Measurements from ENCODE around the gene LYZ. TPM values are rescaled to one million over a fixed set of nuclear protein-coding genes. Genes with fewer than 3 reads are reported as not detected.
"Not testable (repeated sequence)": the region's sequence is repeated elsewhere in the genome, so short reads cannot be mapped to it uniquely, and the experiment has no call there.

LYZ gene
- total RNA-seq (2014; rRNA removed; shearing (Covaris generic)): 0.10 TPM in 1 of 2 replicates, not detected in the other

GRCh38 chr12:69348162-69348938 lies at the start of gene LYZ:
Gene LYZ (plus strand): TSS chr12:69348381. CDS start chr12:69348409, 28 bp downstream.
- Histone ChIP-seq H3K9me3 (replicated peaks) (no peaks in the 10 kb centered on the region), H3K36me3 (no peaks in the 10 kb centered on the region), H3K27me3 (no peaks in the 10 kb centered on the region), H3K4me1 (no peaks in the 10 kb centered on the region), H3K27ac (no peak within 1 kb of the TSS), H3K4me3 (no peak within 1 kb of the TSS)
- DNase-seq: no peak

GRCh38 chr12:69298947-69299346 lies 49.2 kb upstream of the LYZ start:
- no peaks in the 10 kb centered on the region for H3K27me3 ChIP-seq
- H3K9me3 ChIP-seq (replicated peaks): no peaks in the 10 kb centered on the region
- DNase-seq: no peak
- no peaks in the 10 kb centered on the region for H3K4me1 ChIP-seq
- H3K4me3 ChIP-seq: no peak overlapping the region
- H3K36me3 ChIP-seq: no peaks in the 10 kb centered on the region
- H3K27ac ChIP-seq: no peak overlapping the region

GRCh38 chr12:69304284-69304683 lies 43.9 kb upstream of the LYZ start:
- no peaks in the 10 kb centered on the region; the same call in 1 of the 2 replicates for H3K9me3 ChIP-seq (replicated peaks)
- H3K4me1 ChIP-seq: no peaks in the 10 kb centered on the region
- H3K36me3 ChIP-seq: no peaks in the 10 kb centered on the region
- H3K27me3 ChIP-seq: no peaks in the 10 kb centered on the region
- H3K4me3 ChIP-seq: no peak overlapping the region
- H3K27ac ChIP-seq: no peak overlapping the region
- DNase-seq: no peak

GRCh38 chr12:69309461-69309860 lies 38.7 kb upstream of the LYZ start:
- H3K4me3 ChIP-seq: no peak overlapping the region
- no peaks in the 10 kb centered on the region for H3K27me3 ChIP-seq
- no peak for DNase-seq
- H3K9me3 ChIP-seq (replicated peaks): no peaks in the 10 kb centered on the region; the same call in 1 of the 2 replicates
- H3K27ac ChIP-seq: no peak overlapping the region
- no peaks in the 10 kb centered on the region for H3K4me1 ChIP-seq
- no peaks in the 10 kb centered on the region for H3K36me3 ChIP-seq

GRCh38 chr12:69313209-69313608 lies 35.0 kb upstream of the LYZ start:
- no peaks in the 10 kb centered on the region for H3K4me1 ChIP-seq
- no peaks in the 10 kb centered on the region for H3K9me3 ChIP-seq (replicated peaks)
- no peaks in the 10 kb centered on the region for H3K27me3 ChIP-seq
- no peaks in the 10 kb centered on the region for H3K36me3 ChIP-seq
- H3K4me3 ChIP-seq: no peak overlapping the region
- no peak for DNase-seq
- no peak overlapping the region for H3K27ac ChIP-seq

GRCh38 chr12:69316784-69317183 lies 31.4 kb upstream of the LYZ start:
- H3K27ac ChIP-seq; H3K36me3 ChIP-seq; H3K4me3 ChIP-seq; H3K9me3 ChIP-seq (replicated peaks); H3K4me1 ChIP-seq; DNase-seq; H3K27me3 ChIP-seq: not testable (repeated sequence)

- not testable (repeated sequence) for H3K27me3 ChIP-seq; H3K9me3 ChIP-seq (replicated peaks); H3K4me3 ChIP-seq; H3K4me1 ChIP-seq; H3K27ac ChIP-seq; H3K36me3 ChIP-seq; DNase-seq
Observed at GRCh38 chr12:69317233-69317632, 30.9 kb upstream of the LYZ start.

- H3K36me3 ChIP-seq: no peaks in the 10 kb centered on the region
- no peaks in the 10 kb centered on the region for H3K4me1 ChIP-seq
- H3K9me3 ChIP-seq (replicated peaks): no peaks in the 10 kb centered on the region
- no peak overlapping the region for H3K4me3 ChIP-seq
- no peak for DNase-seq
- no peaks in the 10 kb centered on the region for H3K27me3 ChIP-seq
- H3K27ac ChIP-seq: no peak overlapping the region
Observed at GRCh38 chr12:69318225-69318624, 30.0 kb upstream of the LYZ start.

- no peaks in the 10 kb centered on the region for H3K9me3 ChIP-seq (replicated peaks)
Observed at GRCh38 chr12:69321351-69321750, 26.8 kb upstream of the LYZ start.

GRCh38 chr12:69324797-69325466 lies 23.2 kb upstream of the LYZ start:
- H3K4me3 ChIP-seq: no peak overlapping the region
- H3K36me3 ChIP-seq: no peaks in the 10 kb centered on the region
- no peak overlapping the region for H3K27ac ChIP-seq
- H3K9me3 ChIP-seq (replicated peaks): no peaks in the 10 kb centered on the region
- no peaks in the 10 kb centered on the region for H3K27me3 ChIP-seq
- 0 out of 2 replicates have a peak, but pooled peaks cover 3% of the 10 kb centered on the region for H3K4me1 ChIP-seq
- no peak for DNase-seq

More at GRCh38 chr12:69321351-69321750, 26.8 kb upstream of the LYZ start:
- Histone ChIP-seq H3K27ac (no peak overlapping the region), H3K4me1 (no peaks in the 10 kb centered on the region), H3K36me3 (no peaks in the 10 kb centered on the region), H3K4me3 (no peak overlapping the region), H3K27me3 (no peaks in the 10 kb centered on the region)
- no peak for DNase-seq

GRCh38 chr12:69328426-69328825 lies 19.8 kb upstream of the LYZ start:
- no peak for DNase-seq
- no peaks in the 10 kb centered on the region for H3K9me3 ChIP-seq (replicated peaks)
- H3K36me3 ChIP-seq: no peaks in the 10 kb centered on the region
- no peak overlapping the region for H3K27ac ChIP-seq
- no peak overlapping the region for H3K4me3 ChIP-seq
- H3K27me3 ChIP-seq: no peaks in the 10 kb centered on the region
- H3K4me1 ChIP-seq: 0 out of 2 replicates have a peak, but pooled peaks cover 3% of the 10 kb centered on the region

- DNase-seq: no peak
- Histone ChIP-seq H3K27ac (no peak overlapping the region), H3K9me3 (replicated peaks) (no peaks in the 10 kb centered on the region)
Observed at GRCh38 chr12:69329669-69330428, 18.3 kb upstream of the LYZ start.

GRCh38 chr12:69330475-69331473 lies 17.4 kb upstream of the LYZ start:
- Histone ChIP-seq H3K4me3 (peak overlapping the region; percentile 28), H3K36me3 (no peaks in the 10 kb centered on the region), H3K27ac (no peak overlapping the region), H3K9me3 (replicated peaks) (no peaks in the 10 kb centered on the region), H3K4me1 (0 out of 2 replicates have a peak, but pooled peaks cover 3% of the 10 kb centered on the region), H3K27me3 (no peaks in the 10 kb centered on the region)
- DNase-seq: no peak

More at GRCh38 chr12:69329669-69330428, 18.3 kb upstream of the LYZ start:
- Histone ChIP-seq H3K4me1 (0 out of 2 replicates have a peak, but pooled peaks cover 3% of the 10 kb centered on the region), H3K4me3 (no peak overlapping the region), H3K27me3 (no peaks in the 10 kb centered on the region), H3K36me3 (no peaks in the 10 kb centered on the region)

GRCh38 chr12:69331519-69331908 lies 16.7 kb upstream of the LYZ start:
- DNase-seq: no peak
- no peak overlapping the region for H3K4me3 ChIP-seq
- no peak overlapping the region for H3K27ac ChIP-seq
- no peaks in the 10 kb centered on the region for H3K36me3 ChIP-seq
- H3K4me1 ChIP-seq: 0 out of 2 replicates have a peak, but pooled peaks cover 3% of the 10 kb centered on the region
- H3K9me3 ChIP-seq (replicated peaks): no peaks in the 10 kb centered on the region
- no peaks in the 10 kb centered on the region for H3K27me3 ChIP-seq

All from SJCRH30 (cell line).